HepG2 (cell line): Measurements from ENCODE around the gene DCAF7. TPM values are rescaled to one million over a fixed set of nuclear protein-coding genes. Genes with fewer than 3 reads are reported as not detected.

ENCODE experiments used
- CAMTA2 ChIP-seq: sonication (generic); formaldehyde crosslinking; IDR thresholded peaks from 2 replicates; pipeline ENCODE4 v1.4.0; 2020; ENCODE audit warnings: mild to moderate bottlenecking, missing genetic modification reagents, borderline replicate concordance
- EP300 ChIP-seq, 3 experiments: sonication (generic) in 1 of 3; formaldehyde crosslinking in 1 of 3; IDR thresholded peaks; 2 replicates each; pipeline versions ENCODE4 v1.5.1 to v1.6.1; 2011 to 2020; ENCODE audit warnings: low read depth in 2 of 3, low read length in 2 of 3, borderline replicate concordance in 1 of 3, improper control_type of control experiment in 1 of 3, mild to moderate bottlenecking in 1 of 3, missing genetic modification reagents in 1 of 3, moderate library complexity in 1 of 3
- HDAC1 ChIP-seq: sonication (generic); formaldehyde crosslinking; IDR thresholded peaks from 2 replicates; pipeline ENCODE4 v1.5.1; 2020; ENCODE audit warnings: mild to moderate bottlenecking, missing genetic modification reagents
- HNRNPH1 ChIP-seq: fragments of 200-400 bp; formaldehyde crosslinking; optimal IDR thresholded peaks from 2 replicates; pipeline ENCODE3; 2017; ENCODE audit warnings: mild to moderate bottlenecking, low read depth, low read length
- NR1H2 ChIP-seq: sonication (generic); formaldehyde crosslinking; IDR thresholded peaks from 2 replicates; pipeline ENCODE4 v1.8.1; 2022; ENCODE audit warnings: low read depth, missing genetic modification reagents, borderline replicate concordance
- SAFB2 ChIP-seq: sonication (generic); formaldehyde crosslinking; IDR thresholded peaks from 2 replicates; pipeline ENCODE4 v1.5.1; 2020; ENCODE audit warnings: missing genetic modification reagents, low read depth, mild to moderate bottlenecking, borderline replicate concordance
- ZNF230 ChIP-seq: sonication (generic); formaldehyde crosslinking; IDR thresholded peaks from 2 replicates; pipeline ENCODE4 v1.4.0; 2020; ENCODE audit warnings: mild to moderate bottlenecking, missing genetic modification reagents
- ZNF607 ChIP-seq: sonication (generic); formaldehyde crosslinking; IDR thresholded peaks from 2 replicates; pipeline ENCODE4 v1.5.1; 2020; ENCODE audit warnings: missing genetic modification reagents, mild to moderate bottlenecking, borderline replicate concordance
- ZNF777 ChIP-seq: sonication (generic); formaldehyde crosslinking; IDR thresholded peaks from 2 replicates; pipeline ENCODE4 v1.4.0; 2020; ENCODE audit warnings: missing genetic modification reagents
- ZSCAN20 ChIP-seq: sonication (generic); formaldehyde crosslinking; IDR thresholded peaks from 2 replicates; pipeline ENCODE4 v1.4.0; 2020; ENCODE audit warnings: missing genetic modification reagents, mild to moderate bottlenecking, borderline replicate concordance
- polyA plus RNA-seq, 8 experiments: library from polyadenylated mRNA; depleted of rRNA in 3 of 8; stranded (reverse) in 7 of 8; unstranded in 1 of 8; fragments of >200 nt; fragmentation: Illumina TruSeq in 4 of 8; extraction: Trizol in 4 of 8; gene quantifications; 2 replicates each; pipeline versions ENCODE4 v1.2.1 to v1.2.3, GENCODE V29; 2011 to 2016; ENCODE audit warnings: low read depth in 4 of 8, missing spikeins in 1 of 8, mixed read lengths in 1 of 8; ENCODE audit not compliant: insufficient read depth in 1 of 8
- total RNA-seq, 5 experiments: library from RNA; depleted of rRNA; stranded (reverse); fragments of >200 nt; fragmentation: Illumina TruSeq; extraction: Trizol; gene quantifications; 2 replicates each; pipeline ENCODE4 v1.2.3, GENCODE V29; 2016; ENCODE audit warnings: low read depth in 1 of 5
- TF ChIP-seq, protein P1 (sequence below): sonication (generic); formaldehyde crosslinking; IDR thresholded peaks from 2 replicates; pipeline ENCODE4 v1.4.0; 2020; ENCODE audit warnings: mild to moderate bottlenecking, missing genetic modification reagents
- TF ChIP-seq, protein P2 (sequence below): IDR thresholded peaks from 2 replicates; pipeline ENCODE4 v1.6.1; 2016; ENCODE audit warnings: missing biosample characterization, missing genetic modification reagents, low read depth
- TF ChIP-seq, protein P3 (sequence below): sonication (generic); formaldehyde crosslinking; IDR thresholded peaks from 2 replicates; pipeline ENCODE4 v1.5.0; 2020; ENCODE audit warnings: missing genetic modification reagents
- TF ChIP-seq, protein P4 (sequence below): sonication (generic); formaldehyde crosslinking; IDR thresholded peaks from 2 replicates; pipeline ENCODE4 v1.4.0; 2020; ENCODE audit warnings: missing genetic modification reagents

The DCAF7 gene
- total and polyA plus RNA-seq, 2 of the 13 experiments (the other 11 are each of a cell fraction or from before 2014, with no cell fraction given): 55.2 to 73.4 TPM

DNA sequence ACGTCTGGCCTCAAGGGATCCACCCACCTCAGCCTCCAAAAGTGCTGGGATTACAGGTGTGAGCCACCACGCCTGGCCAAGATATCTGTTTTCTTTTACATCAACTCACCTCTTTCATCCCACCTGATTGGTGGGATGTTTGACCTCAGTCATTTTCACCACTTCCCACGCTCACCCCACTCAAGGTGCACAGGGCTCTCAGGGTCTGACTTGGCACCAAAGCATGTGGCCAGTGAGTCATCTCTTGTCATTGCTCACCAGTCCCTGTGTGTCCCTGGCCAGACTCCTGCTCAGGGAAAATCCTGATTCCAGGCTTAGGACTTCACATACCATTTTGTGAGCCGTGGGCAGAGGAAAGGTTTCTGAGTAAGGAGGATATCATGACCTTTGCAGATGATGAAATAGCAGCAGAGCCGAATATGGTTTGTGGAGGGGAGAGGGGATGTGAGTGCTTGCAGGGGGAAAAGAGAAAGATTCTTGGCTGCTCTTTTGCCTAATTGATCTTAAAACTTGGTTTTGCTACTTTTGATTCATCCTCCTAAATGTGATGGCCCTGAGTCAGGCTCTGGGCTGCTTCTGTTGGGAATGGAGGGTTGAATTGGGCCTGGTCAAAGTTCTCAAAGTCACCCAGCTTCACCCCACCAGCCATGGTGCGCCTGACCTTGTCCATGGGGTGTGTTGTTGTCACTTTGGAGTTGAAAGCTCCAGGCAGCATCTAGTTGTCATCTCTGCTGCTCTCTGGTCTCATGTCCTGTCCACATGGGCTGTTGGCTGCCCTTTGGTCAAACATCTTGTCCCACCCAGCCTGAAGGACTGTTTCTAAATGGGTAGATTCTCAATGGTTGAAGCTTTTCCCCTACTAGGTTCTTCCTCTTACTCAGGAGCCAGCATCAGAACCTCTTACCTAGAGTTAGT is 33.1 kb upstream of the DCAF7 start (continued):
- TF ChIP-seq NR1H2 (CRISPR knock-in tag): no peak
- no peak for TF ChIP-seq ZNF230
- TF ChIP-seq ZNF607 (CRISPR knock-in tag): no peak
- no peak for TF ChIP-seq CAMTA2 (CRISPR knock-in tag)
- TF ChIP-seq SAFB2: no peak
- no peak for TF ChIP-seq ZNF777
- no peak for TF ChIP-seq ZSCAN20
- peak in 1 of 2 experiments; percentile 81; a peak in 1 of 4 replicates for TF ChIP-seq EP300 (IDR thresholded peaks at IDR 0.05; ENCODE audit: low read depth in 2 of 2, low read length in 2 of 2)
- peak; percentile 42; the same call in 1 of the 2 replicates for TF ChIP-seq EP300 (CRISPR knock-in tag; IDR thresholded peaks at IDR 0.05; ENCODE audit: borderline replicate concordance)
- TF ChIP-seq, protein P1, sequence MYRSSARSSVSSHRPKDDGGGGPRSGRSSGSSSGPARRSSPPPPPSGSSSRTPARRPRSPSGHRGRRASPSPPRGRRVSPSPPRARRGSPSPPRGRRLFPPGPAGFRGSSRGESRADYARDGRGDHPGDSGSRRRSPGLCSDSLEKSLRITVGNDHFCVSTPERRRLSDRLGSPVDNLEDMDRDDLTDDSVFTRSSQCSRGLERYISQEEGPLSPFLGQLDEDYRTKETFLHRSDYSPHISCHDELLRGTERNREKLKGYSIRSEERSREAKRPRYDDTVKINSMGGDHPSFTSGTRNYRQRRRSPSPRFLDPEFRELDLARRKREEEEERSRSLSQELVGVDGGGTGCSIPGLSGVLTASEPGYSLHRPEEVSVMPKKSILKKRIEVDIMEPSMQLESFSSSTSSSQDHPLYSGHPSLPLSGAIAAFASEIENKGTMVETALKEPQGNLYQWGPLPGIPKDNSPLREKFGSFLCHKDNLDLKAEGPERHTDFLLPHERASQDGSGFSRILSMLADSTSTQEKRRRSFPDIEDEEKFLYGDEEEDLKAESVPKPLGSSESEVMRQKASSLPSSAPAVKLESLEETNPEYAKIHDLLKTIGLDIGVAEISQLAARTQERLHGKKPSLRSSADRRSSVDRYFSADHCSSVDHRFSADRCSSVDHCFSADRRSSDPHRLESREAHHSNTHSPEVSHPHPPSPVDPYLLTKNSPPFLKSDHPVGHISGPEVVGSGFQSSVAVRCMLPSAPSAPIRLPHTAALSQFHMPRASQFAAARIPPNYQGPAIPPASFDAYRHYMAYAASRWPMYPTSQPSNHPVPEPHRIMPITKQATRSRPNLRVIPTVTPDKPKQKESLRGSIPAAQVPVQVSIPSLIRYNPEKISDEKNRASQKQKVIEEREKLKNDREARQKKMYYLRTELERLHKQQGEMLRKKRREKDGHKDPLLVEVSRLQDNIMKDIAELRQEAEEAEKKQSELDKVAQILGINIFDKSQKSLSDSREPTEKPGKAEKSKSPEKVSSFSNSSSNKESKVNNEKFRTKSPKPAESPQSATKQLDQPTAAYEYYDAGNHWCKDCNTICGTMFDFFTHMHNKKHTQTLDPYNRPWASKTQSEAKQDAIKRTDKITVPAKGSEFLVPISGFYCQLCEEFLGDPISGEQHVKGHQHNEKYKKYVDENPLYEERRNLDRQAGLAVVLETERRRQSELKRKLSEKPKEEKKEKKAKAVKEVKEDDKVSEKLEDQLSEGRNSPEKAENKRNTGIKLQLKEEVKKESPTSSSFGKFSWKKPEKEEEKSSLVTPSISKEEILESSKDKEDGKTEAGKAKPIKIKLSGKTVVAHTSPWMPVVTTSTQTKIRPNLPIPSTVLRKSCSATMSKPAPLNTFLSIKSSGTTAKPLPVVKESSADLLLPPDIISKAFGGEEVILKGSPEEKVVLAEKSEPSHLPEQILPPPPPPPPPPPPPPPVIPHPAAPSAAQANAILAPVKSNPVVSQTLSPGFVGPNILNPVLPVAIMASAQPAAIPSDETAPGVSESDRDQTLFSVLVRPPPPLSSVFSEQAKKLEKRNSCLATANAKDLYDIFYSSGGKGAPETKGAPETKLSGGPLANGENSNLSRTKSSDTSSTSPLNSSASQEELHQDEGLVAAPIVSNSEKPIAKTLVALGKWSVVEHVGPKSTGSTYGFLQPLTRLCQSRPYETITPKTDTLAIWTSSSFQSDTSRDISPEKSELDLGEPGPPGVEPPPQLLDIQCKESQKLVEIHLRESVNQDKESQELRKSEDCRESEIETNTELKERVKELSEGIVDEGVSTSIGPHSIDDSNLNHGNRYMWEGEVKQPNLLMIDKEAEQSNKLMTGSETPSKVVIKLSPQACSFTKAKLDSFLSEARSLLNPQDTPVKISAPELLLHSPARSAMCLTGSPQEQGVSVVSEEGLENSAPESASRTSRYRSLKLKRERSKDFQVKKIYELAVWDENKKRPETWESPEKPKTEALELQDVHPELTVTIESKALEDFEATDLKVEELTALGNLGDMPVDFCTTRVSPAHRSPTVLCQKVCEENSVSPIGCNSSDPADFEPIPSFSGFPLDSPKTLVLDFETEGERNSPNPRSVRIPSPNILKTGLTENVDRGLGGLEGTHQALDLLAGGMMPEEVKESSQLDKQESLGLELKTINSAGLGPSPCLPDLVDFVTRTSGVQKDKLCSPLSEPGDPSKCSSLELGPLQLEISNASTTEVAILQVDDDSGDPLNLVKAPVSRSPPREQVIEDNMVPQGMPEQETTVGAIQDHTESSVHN (CRISPR knock-in tag): no peak
- TF ChIP-seq, protein P2, sequence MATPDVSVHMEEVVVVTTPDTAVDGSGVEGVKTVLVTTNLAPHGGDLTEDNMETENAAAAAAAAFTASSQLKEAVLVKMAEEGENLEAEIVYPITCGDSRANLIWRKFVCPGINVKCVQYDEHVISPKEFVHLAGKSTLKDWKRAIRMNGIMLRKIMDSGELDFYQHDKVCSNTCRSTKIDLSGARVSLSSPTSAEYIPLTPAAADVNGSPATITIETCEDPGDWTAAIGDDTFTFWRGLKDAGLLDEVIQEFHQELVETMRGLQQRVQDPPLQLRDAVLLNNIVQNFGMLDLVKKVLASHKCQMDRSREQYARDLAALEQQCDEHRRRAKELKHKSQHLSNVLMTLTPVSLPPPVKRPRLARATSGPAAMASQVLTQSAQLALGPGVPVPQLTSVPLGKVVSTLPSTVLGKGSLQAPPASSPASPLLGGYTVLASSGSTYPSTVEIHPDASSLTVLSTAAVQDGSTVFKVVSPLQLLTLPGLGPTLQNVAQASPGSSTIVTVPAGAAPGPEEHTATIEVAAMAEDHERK: no peak
- TF ChIP-seq, protein P3, sequence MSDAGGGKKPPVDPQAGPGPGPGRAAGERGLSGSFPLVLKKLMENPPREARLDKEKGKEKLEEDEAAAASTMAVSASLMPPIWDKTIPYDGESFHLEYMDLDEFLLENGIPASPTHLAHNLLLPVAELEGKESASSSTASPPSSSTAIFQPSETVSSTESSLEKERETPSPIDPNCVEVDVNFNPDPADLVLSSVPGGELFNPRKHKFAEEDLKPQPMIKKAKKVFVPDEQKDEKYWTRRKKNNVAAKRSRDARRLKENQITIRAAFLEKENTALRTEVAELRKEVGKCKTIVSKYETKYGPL (CRISPR knock-in tag): no peak
- TF ChIP-seq, protein P4, sequence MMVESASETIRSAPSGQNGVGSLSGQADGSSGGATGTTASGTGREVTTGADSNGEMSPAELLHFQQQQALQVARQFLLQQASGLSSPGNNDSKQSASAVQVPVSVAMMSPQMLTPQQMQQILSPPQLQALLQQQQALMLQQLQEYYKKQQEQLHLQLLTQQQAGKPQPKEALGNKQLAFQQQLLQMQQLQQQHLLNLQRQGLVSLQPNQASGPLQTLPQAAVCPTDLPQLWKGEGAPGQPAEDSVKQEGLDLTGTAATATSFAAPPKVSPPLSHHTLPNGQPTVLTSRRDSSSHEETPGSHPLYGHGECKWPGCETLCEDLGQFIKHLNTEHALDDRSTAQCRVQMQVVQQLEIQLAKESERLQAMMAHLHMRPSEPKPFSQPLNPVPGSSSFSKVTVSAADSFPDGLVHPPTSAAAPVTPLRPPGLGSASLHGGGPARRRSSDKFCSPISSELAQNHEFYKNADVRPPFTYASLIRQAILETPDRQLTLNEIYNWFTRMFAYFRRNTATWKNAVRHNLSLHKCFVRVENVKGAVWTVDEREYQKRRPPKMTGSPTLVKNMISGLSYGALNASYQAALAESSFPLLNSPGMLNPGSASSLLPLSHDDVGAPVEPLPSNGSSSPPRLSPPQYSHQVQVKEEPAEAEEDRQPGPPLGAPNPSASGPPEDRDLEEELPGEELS (CRISPR knock-in tag): peak; percentile 68; the same call in 1 of the 2 replicates
- peak; percentile 76 for TF ChIP-seq HDAC1 (CRISPR knock-in tag)
- no peak for TF ChIP-seq HNRNPH1
